ENCODE measurements around the gene FBLN2.

Gene FBLN2

GRCh38 chr3:13621381-13622221 lies 72.7 kb downstream of the FBLN2 start:
- H4K12ac ChIP-seq (ENCODE audit: low read depth, low read length) = no peak overlapping the region
- no peak for DNase-seq
- no peak overlapping the region for H3K4me2 ChIP-seq (ENCODE audit: low read length)
- H2AFZ ChIP-seq (ENCODE audit: insufficient read depth, low read length, poor library complexity) = no peak overlapping the region
- no peak overlapping the region for H3K23ac ChIP-seq (ENCODE audit: low read length)
- no peak overlapping the region for H4K91ac ChIP-seq (ENCODE audit: low read depth, low read length)
- no peak overlapping the region for H3K27ac ChIP-seq (ENCODE audit: low read depth, low read length)
- H3K27me3 ChIP-seq (ENCODE audit: insufficient read depth, low read length) = no peaks in the 10 kb centered on the region
- no peaks in the 10 kb centered on the region for H3K4me1 ChIP-seq (ENCODE audit: control insufficient read depth in 1 of 2, insufficient read depth in 2 of 2, low read length in 2 of 2)
- no peaks in the 10 kb centered on the region for H3K79me2 ChIP-seq (ENCODE audit: control insufficient read depth, insufficient read depth, low read length, poor library complexity)
- no peak overlapping the region for H2BK120ac ChIP-seq (ENCODE audit: insufficient read depth, low read length, poor library complexity)
- no peak overlapping the region for H3K18ac ChIP-seq (ENCODE audit: low read length)
- H3K4me3 ChIP-seq (ENCODE audit: low read depth, low read length) = peak overlapping the region; percentile 10
- H3K14ac ChIP-seq (ENCODE audit: low read length) = no peak overlapping the region
- H3K79me1 ChIP-seq (ENCODE audit: low read length) = no peaks in the 10 kb centered on the region
- no peak overlapping the region for H3K4ac ChIP-seq (ENCODE audit: low read depth, low read length)
- H2BK5ac ChIP-seq (ENCODE audit: low read depth, low read length, poor library complexity) = no peak overlapping the region
- no peak overlapping the region for H2AK5ac ChIP-seq (ENCODE audit: low read length)
- H3K9ac ChIP-seq (ENCODE audit: low read length) = no peak overlapping the region
- H3K9me3 ChIP-seq (ENCODE audit: insufficient read depth, low read depth, low read length) = peaks cover 1% of the 10 kb centered on the region
- no peak overlapping the region for H4K8ac ChIP-seq (ENCODE audit: low read depth, low read length)
- H2BK12ac ChIP-seq (ENCODE audit: low read length) = no peak overlapping the region
- no CpG with 5 or more reads among the region's 31 CpGs for WGBS (ENCODE audit: extremely low coverage, insufficient coverage, insufficient read length)
- H3K36me3 ChIP-seq (ENCODE audit: control insufficient read depth in 1 of 2, insufficient read depth in 2 of 2, low read length in 2 of 2) = no peaks in the 10 kb centered on the region

- H2AK5ac ChIP-seq (ENCODE audit: low read length) = no peak overlapping the region
- H2BK120ac ChIP-seq (ENCODE audit: insufficient read depth, low read length, poor library complexity) = no peak overlapping the region
- H3K14ac ChIP-seq (ENCODE audit: low read length) = no peak overlapping the region
- no peak overlapping the region for H2BK5ac ChIP-seq (ENCODE audit: low read depth, low read length, poor library complexity)
- no peak overlapping the region for H4K8ac ChIP-seq (ENCODE audit: low read depth, low read length)
- H3K9ac ChIP-seq (ENCODE audit: low read length) = no peak overlapping the region
- H2BK12ac ChIP-seq (ENCODE audit: low read length) = no peak overlapping the region
- no peak overlapping the region for H3K4ac ChIP-seq (ENCODE audit: low read depth, low read length)
- no peak overlapping the region for H3K23ac ChIP-seq (ENCODE audit: low read length)
- no peaks in the 10 kb centered on the region for H3K4me1 ChIP-seq (ENCODE audit: control insufficient read depth in 1 of 2, insufficient read depth in 2 of 2, low read length in 2 of 2)
- H3K27ac ChIP-seq (ENCODE audit: low read depth, low read length) = no peak overlapping the region
- H3K4me2 ChIP-seq (ENCODE audit: low read length) = no peak overlapping the region
- no peaks in the 10 kb centered on the region for H3K27me3 ChIP-seq (ENCODE audit: insufficient read depth, low read length)
- no peaks in the 10 kb centered on the region for H3K79me1 ChIP-seq (ENCODE audit: low read length)
- no peak overlapping the region for H2AFZ ChIP-seq (ENCODE audit: insufficient read depth, low read length, poor library complexity)
- no peak overlapping the region for H4K12ac ChIP-seq (ENCODE audit: low read depth, low read length)
- WGBS (ENCODE audit: extremely low coverage, insufficient coverage, insufficient read length) = no CpG with 5 or more reads among the region's 15 CpGs
- no peaks in the 10 kb centered on the region for H3K36me3 ChIP-seq (ENCODE audit: control insufficient read depth in 1 of 2, insufficient read depth in 2 of 2, low read length in 2 of 2)
- no peak overlapping the region for H3K18ac ChIP-seq (ENCODE audit: low read length)
- no peak for DNase-seq
- H4K91ac ChIP-seq (ENCODE audit: low read depth, low read length) = no peak overlapping the region
- H3K4me3 ChIP-seq (ENCODE audit: low read depth, low read length) = no peak overlapping the region
- H3K79me2 ChIP-seq (ENCODE audit: control insufficient read depth, insufficient read depth, low read length, poor library complexity) = no peaks in the 10 kb centered on the region
- no peaks in the 10 kb centered on the region for H3K9me3 ChIP-seq (ENCODE audit: insufficient read depth, low read depth, low read length)
Observed at GRCh38 chr3:13622356-13622755, 73.4 kb downstream of the FBLN2 start.

GRCh38 chr3:13623101-13623654 lies 74.3 kb downstream of the FBLN2 start:
- no peak overlapping the region for H2AK5ac ChIP-seq (ENCODE audit: low read length)
- no peak overlapping the region for H3K4ac ChIP-seq (ENCODE audit: low read depth, low read length)
- no peak overlapping the region for H4K12ac ChIP-seq (ENCODE audit: low read depth, low read length)
- H3K79me2 ChIP-seq (ENCODE audit: control insufficient read depth, insufficient read depth, low read length, poor library complexity) = no peaks in the 10 kb centered on the region
- H3K14ac ChIP-seq (ENCODE audit: low read length) = no peak overlapping the region
- no peak for DNase-seq
- no peaks in the 10 kb centered on the region for H3K36me3 ChIP-seq (ENCODE audit: control insufficient read depth in 1 of 2, insufficient read depth in 2 of 2, low read length in 2 of 2)
- no peaks in the 10 kb centered on the region for H3K4me1 ChIP-seq (ENCODE audit: control insufficient read depth in 1 of 2, insufficient read depth in 2 of 2, low read length in 2 of 2)
- no CpG with 5 or more reads among the region's 21 CpGs for WGBS (ENCODE audit: extremely low coverage, insufficient coverage, insufficient read length)
- no peak overlapping the region for H4K8ac ChIP-seq (ENCODE audit: low read depth, low read length)
- H3K9me3 ChIP-seq (ENCODE audit: insufficient read depth, low read depth, low read length) = no peaks in the 10 kb centered on the region
- no peak overlapping the region for H3K18ac ChIP-seq (ENCODE audit: low read length)
- H2AFZ ChIP-seq (ENCODE audit: insufficient read depth, low read length, poor library complexity) = no peak overlapping the region
- no peak overlapping the region for H2BK12ac ChIP-seq (ENCODE audit: low read length)
- no peak overlapping the region for H3K9ac ChIP-seq (ENCODE audit: low read length)
- H3K27me3 ChIP-seq (ENCODE audit: insufficient read depth, low read length) = no peaks in the 10 kb centered on the region
- no peak overlapping the region for H3K27ac ChIP-seq (ENCODE audit: low read depth, low read length)
- H4K91ac ChIP-seq (ENCODE audit: low read depth, low read length) = no peak overlapping the region
- no peak overlapping the region for H2BK120ac ChIP-seq (ENCODE audit: insufficient read depth, low read length, poor library complexity)
- H2BK5ac ChIP-seq (ENCODE audit: low read depth, low read length, poor library complexity) = no peak overlapping the region
- no peaks in the 10 kb centered on the region for H3K79me1 ChIP-seq (ENCODE audit: low read length)
- no peak overlapping the region for H3K23ac ChIP-seq (ENCODE audit: low read length)
- H3K4me2 ChIP-seq (ENCODE audit: low read length) = no peak overlapping the region
- no peak overlapping the region for H3K4me3 ChIP-seq (ENCODE audit: low read depth, low read length)

- Histone ChIP-seq H3K9me3 (ENCODE audit: insufficient read depth, low read depth, low read length) (no peaks in the 10 kb centered on the region), H3K23ac (ENCODE audit: low read length) (no peak overlapping the region), H3K36me3 (ENCODE audit: control insufficient read depth in 1 of 2, insufficient read depth in 2 of 2, low read length in 2 of 2) (no peaks in the 10 kb centered on the region), H2BK120ac (ENCODE audit: insufficient read depth, low read length, poor library complexity) (no peak overlapping the region), H3K27me3 (ENCODE audit: insufficient read depth, low read length) (no peaks in the 10 kb centered on the region), H2BK5ac (ENCODE audit: low read depth, low read length, poor library complexity) (no peak overlapping the region), H4K91ac (ENCODE audit: low read depth, low read length) (no peak overlapping the region), H3K18ac (ENCODE audit: low read length) (no peak overlapping the region), H3K27ac (ENCODE audit: low read depth, low read length) (no peak overlapping the region), H4K8ac (ENCODE audit: low read depth, low read length) (no peak overlapping the region), H2AK5ac (ENCODE audit: low read length) (no peak overlapping the region), H2BK12ac (ENCODE audit: low read length) (no peak overlapping the region), H3K79me2 (ENCODE audit: control insufficient read depth, insufficient read depth, low read length, poor library complexity) (no peaks in the 10 kb centered on the region), H3K4me3 (ENCODE audit: low read depth, low read length) (no peak overlapping the region), H2AFZ (ENCODE audit: insufficient read depth, low read length, poor library complexity) (no peak overlapping the region), H3K4me1 (ENCODE audit: control insufficient read depth in 1 of 2, insufficient read depth in 2 of 2, low read length in 2 of 2) (no peaks in the 10 kb centered on the region), H3K9ac (ENCODE audit: low read length) (no peak overlapping the region), H3K79me1 (ENCODE audit: low read length) (no peaks in the 10 kb centered on the region), H3K4ac (ENCODE audit: low read depth, low read length) (no peak overlapping the region), H3K4me2 (ENCODE audit: low read length) (no peak overlapping the region), H4K12ac (ENCODE audit: low read depth, low read length) (no peak overlapping the region), H3K14ac (ENCODE audit: low read length) (no peak overlapping the region)
- no CpG with 5 or more reads among the region's 6 CpGs for WGBS (ENCODE audit: extremely low coverage, insufficient coverage, insufficient read length)
- no peak for DNase-seq
Observed at GRCh38 chr3:13624021-13624420, 75.1 kb downstream of the FBLN2 start.
